SU-DHL-6 (cell line): ENCODE results near the gene PITPNM2.

Experiments
- H2AFZ ChIP-seq: fragments of 200-600 bp; sonication (generic); 2 replicates; pipeline ENCODE4 v1.6.1; 2014; ENCODE audit warnings: low read depth, mild to moderate bottlenecking, moderate library complexity, mixed read lengths, antibody characterized with exemption, low read length; ENCODE audit not compliant: severe bottlenecking
- H3F3A ChIP-seq: fragments of 200-600 bp; shearing (Covaris generic); 2 replicates; pipeline ENCODE4 v1.6.0; 2016; ENCODE audit warnings: antibody characterized with exemption, mild to moderate bottlenecking; ENCODE audit not compliant: insufficient read depth
- H3K27ac ChIP-seq: fragments of 200-600 bp; sonication (generic); 2 replicates; pipeline ENCODE4 v1.5.1; 2016; ENCODE audit warnings: low read depth, mild to moderate bottlenecking, low read length, moderate library complexity, mixed read lengths
- H3K27me3 ChIP-seq: fragments of 200-600 bp; sonication (generic), shearing (Covaris generic); 2 replicates; pipeline ENCODE4 v1.6.0; 2014; ENCODE audit warnings: mild to moderate bottlenecking, low read length
- H3K36me3 ChIP-seq: fragments of 200-600 bp; sonication (generic); 2 replicates; pipeline ENCODE4 v1.6.1; 2014; ENCODE audit warnings: mild to moderate bottlenecking, low read length, mixed read lengths
- H3K4me2 ChIP-seq: fragments of 300-600, 200-600 bp; shearing (Covaris generic), sonication (generic); 2 replicates; pipeline ENCODE4 v1.6.0; 2014; ENCODE audit warnings: low read length, low read depth, mild to moderate bottlenecking; ENCODE audit not compliant: poor library complexity, severe bottlenecking
- H3K4me3 ChIP-seq: fragments of 200-600 bp; sonication (generic); 2 replicates; pipeline ENCODE4 v1.5.1; 2014; ENCODE audit warnings: antibody characterized with exemption, low read length, mild to moderate bottlenecking, mixed read lengths; ENCODE audit not compliant: insufficient read depth, poor library complexity, severe bottlenecking
- H3K79me2 ChIP-seq: fragments of 200-600 bp; sonication (generic); 2 replicates; pipeline ENCODE4 v1.6.1; 2014; ENCODE audit warnings: mild to moderate bottlenecking, low read length, moderate library complexity; ENCODE audit not compliant: insufficient read depth
- H3K9ac ChIP-seq: fragments of 200-600 bp; sonication (generic); 2 replicates; pipeline ENCODE4 v1.7.0; 2014; ENCODE audit warnings: mild to moderate bottlenecking, low read length
- H3K9me2 ChIP-seq: fragments of 200-600 bp; sonication (generic); replicated peaks from 2 replicates; pipeline ENCODE4 v1.6.1; 2014; ENCODE audit warnings: low read length; ENCODE audit not compliant: insufficient read depth
- H3K9me3 ChIP-seq: fragments of 200-600 bp; sonication (generic); 2 replicates; pipeline ENCODE4 v1.6.1; 2014; ENCODE audit warnings: low read length, mixed read lengths; ENCODE audit not compliant: insufficient read depth
- H4K20me1 ChIP-seq: fragments of 200-600 bp; sonication (generic); 2 replicates; pipeline ENCODE4 v1.6.1; 2014; ENCODE audit warnings: low read depth, mild to moderate bottlenecking, antibody characterized with exemption, low read length, moderate library complexity, mixed read lengths
- CTCF ChIP-seq: fragments of 200-600 bp; sonication (generic); IDR thresholded peaks from one replicate; pipeline ENCODE4 v1.5.1; 2017; ENCODE audit warnings: antibody characterized with exemption, mild to moderate bottlenecking, low read length, moderate library complexity; ENCODE audit not compliant: insufficient read depth, poor library complexity, severe bottlenecking
- EZH2phosphoT487 ChIP-seq: fragments of 200-600 bp; sonication (generic), shearing (Covaris generic); conservative IDR thresholded peaks from 2 replicates; pipeline ENCODE4 v1.6.1; 2018; ENCODE audit warnings: mild to moderate bottlenecking, antibody characterized with exemption, low read length, moderate library complexity, mixed read lengths

The PITPNM2 gene

GRCh38 chr12:123150744-123151456 lies at the start of gene PITPNM2:
PITPNM2 (minus strand) TSS chr12:123151090; CDS start chr12:123034590, 116,500 bp downstream.
- H3K4me3 ChIP-seq: peak within 1 kb of the TSS; percentile 43
- H3K79me2 ChIP-seq: no peaks in the 10 kb centered on the region
- H3K27me3 ChIP-seq: no peaks in the 10 kb centered on the region
- H3K9ac ChIP-seq: peak within 1 kb of the TSS; percentile 48; the same call in 1 of the 2 replicates
- H3F3A ChIP-seq: peaks cover 18% of the 10 kb centered on the region
- H3K36me3 ChIP-seq: no peaks in the 10 kb centered on the region; the same call in 1 of the 2 replicates
- H2AFZ ChIP-seq: peak within 1 kb of the TSS; percentile 72
- H3K9me3 ChIP-seq: no peaks in the 10 kb centered on the region
- TF ChIP-seq CTCF (no peak), EZH2phosphoT487 (no peak)
- H3K9me2 ChIP-seq: no peaks in the 10 kb centered on the region
- H4K20me1 ChIP-seq: no peaks in the 10 kb centered on the region
- H3K27ac ChIP-seq: no peak within 1 kb of the TSS
- H3K4me2 ChIP-seq: peak within 1 kb of the TSS; percentile 72

GRCh38 chr12:123200414-123200813 lies 49.5 kb upstream of the PITPNM2 start:
- no peaks in the 10 kb centered on the region for H3K9me2 ChIP-seq
- H3K4me2 ChIP-seq: no peak overlapping the region
- no peak overlapping the region for H2AFZ ChIP-seq
- H4K20me1 ChIP-seq: no peaks in the 10 kb centered on the region
- H3K27ac ChIP-seq: no peak overlapping the region
- peaks cover 37% of the 10 kb centered on the region for H3K36me3 ChIP-seq
- TF ChIP-seq CTCF (no peak), EZH2phosphoT487 (no peak)
- H3K4me3 ChIP-seq: no peak overlapping the region
- no peaks in the 10 kb centered on the region for H3K9me3 ChIP-seq
- no peaks in the 10 kb centered on the region for H3F3A ChIP-seq
- no peaks in the 10 kb centered on the region for H3K27me3 ChIP-seq
- H3K79me2 ChIP-seq: no peaks in the 10 kb centered on the region
- no peak overlapping the region for H3K9ac ChIP-seq

- H3K9ac ChIP-seq: no peak overlapping the region
- no peaks in the 10 kb centered on the region for H3K9me3 ChIP-seq
- H3K27ac ChIP-seq: no peak overlapping the region
- H3K79me2 ChIP-seq: no peaks in the 10 kb centered on the region
- no peak overlapping the region for H3K4me3 ChIP-seq
- H3F3A ChIP-seq: no peaks in the 10 kb centered on the region
- TF ChIP-seq CTCF (no peak), EZH2phosphoT487 (no peak)
- H3K4me2 ChIP-seq: no peak overlapping the region
- no peaks in the 10 kb centered on the region for H4K20me1 ChIP-seq
- H3K36me3 ChIP-seq: peaks cover 37% of the 10 kb centered on the region
- no peaks in the 10 kb centered on the region for H3K9me2 ChIP-seq
- H2AFZ ChIP-seq: no peak overlapping the region
- H3K27me3 ChIP-seq: no peaks in the 10 kb centered on the region
These were observed 49.0 kb upstream of the PITPNM2 start for GRCh38 chr12:123199936-123200335.
